Spleen (tissue), 11 donors: ENCODE results near the gene DNAJC4. TPM values are rescaled to one million over a fixed set of nuclear protein-coding genes. Genes with fewer than 3 reads are reported as not detected.

ENCODE experiments used
- DNase-seq: peaks from one replicate; pipeline ENCODE4 v3.0.0-alpha.2; 2020
- H3K27ac ChIP-seq, 8 donors: fragments of 200-600 bp; sonication (generic) in 7 of 8; 1 replicate in 4 of 8; 2 replicates in 4 of 8; pipeline versions ENCODE4 v1.5.0 to v1.8.0; 2016 to 2021; ENCODE audit warnings: inconsistent platforms in 4 of 8, mild to moderate bottlenecking in 4 of 8, moderate library complexity in 1 of 8
- H3K27me3 ChIP-seq, 7 donors: fragments of 200-600 bp; sonication (generic) in 6 of 7; replicated peaks in 1 of 7; 1 replicate in 4 of 7; 2 replicates in 3 of 7; pipeline versions ENCODE4 v1.5.0 to v1.8.0; 2016 to 2021; ENCODE audit warnings: inconsistent platforms in 3 of 7, mild to moderate bottlenecking in 1 of 7
- H3K36me3 ChIP-seq, 6 donors: fragments of 200-600 bp; sonication (generic) in 5 of 6; 1 replicate in 4 of 6; 2 replicates in 2 of 6; pipeline versions ENCODE4 v1.5.0 to v1.8.0; 2016 to 2021; ENCODE audit warnings: inconsistent platforms in 2 of 6
- H3K4me1 ChIP-seq, 6 donors: fragments of 200-600 bp; sonication (generic) in 5 of 6; 1 replicate in 3 of 6; 2 replicates in 3 of 6; pipeline versions ENCODE4 v1.5.0 to v1.8.0; 2016 to 2021; ENCODE audit warnings: inconsistent platforms in 3 of 6
- H3K4me3 ChIP-seq, 8 donors: fragments of 200-600 bp; sonication (generic) in 7 of 8; 1 replicate in 4 of 8; 2 replicates in 4 of 8; pipeline versions ENCODE4 v1.5.0 to v1.8.0; 2016 to 2021; ENCODE audit warnings: inconsistent platforms in 4 of 8, mild to moderate bottlenecking in 4 of 8, moderate library complexity in 2 of 8
- H3K9me3 ChIP-seq, 8 donors: fragments of 200-600 bp; sonication (generic) in 7 of 8; 1 replicate in 4 of 8; 2 replicates in 4 of 8; pipeline versions ENCODE4 v1.5.0 to v1.8.0; 2016 to 2021; ENCODE audit warnings: inconsistent platforms in 4 of 8
- CTCF ChIP-seq, 11 experiments: fragments of 200-600 bp in 7 of 11; fragments of 450-650 bp in 4 of 11; sonication (generic) in 4 of 11; IDR thresholded peaks in 8 of 11; conservative IDR thresholded peaks in 3 of 11; 1 replicate in 7 of 11; 2 replicates in 4 of 11; pipeline versions ENCODE4 v1.4.0 to v1.8.0; 2016 to 2021; ENCODE audit warnings: antibody characterized with exemption in 11 of 11, inconsistent platforms in 4 of 11, mild to moderate bottlenecking in 1 of 11
- POLR2A ChIP-seq, 3 donors: fragments of 450-650 bp; IDR thresholded peaks; one replicate each; pipeline ENCODE4 v1.5.1; 2017; ENCODE audit warnings: antibody characterized with exemption in 3 of 3, mild to moderate bottlenecking in 1 of 3
- POLR2AphosphoS5 ChIP-seq, 3 donors: sonication (generic); formaldehyde crosslinking; IDR thresholded peaks; one replicate each; pipeline ENCODE4 v1.5.1; 2017; ENCODE audit warnings: antibody characterized with exemption in 3 of 3
- WGBS, 5 donors: extraction: QIAGEN DNeasy Blood & Tissue Kit in 3 of 5; methylation state at CpG; one replicate each; pipeline versions ENCODE4 v1.1.5 to v1.1.7; 2013 to 2018; 5-methylcytosine and 5-hydroxymethylcytosine counted together
- intact Hi-C: fragments of 100-400 bp; cut with DNase I; formaldehyde crosslinking; loops from one replicate; pipeline ENCODE4 v1.15.0; 2023; ENCODE audit warnings: low total_unique reads
- polyA plus RNA-seq, 3 donors: library from polyadenylated mRNA; stranded (reverse); fragments of 200-250 nt; gene quantifications; one replicate each; pipeline ENCODE4 v1.2.1, GENCODE V29; 2013
- total RNA-seq, 7 donors: library from RNA; depleted of rRNA in 3 of 7; stranded (reverse); fragments of >200 nt in 3 of 7; fragmentation: NEBNext Ultra II Directional in 4 of 7; extraction: Animal tissue kit (Norgen Biotek cat#: 25700) in 4 of 7; gene quantifications; one replicate each; pipeline versions ENCODE4 v1.1.0 to v1.2.1, GENCODE V29; 2016 to 2021
- donor health status: healthy with polysubstance abuse.
- donor health status: DM: no; HTN: no; CAD: no; lungs with moderate emphysema.
- donor health status: DM: no; HTN: no; CAD: no.
- donor health status: Bipolar disorder and iron deficiency.
- donor health status: healthy.
- donor health status: DM: no; HTN: no; CAD: no.
- donor health status: DM: yes; HTN: yes; CAD: no.

DNAJC4 gene
- total and polyA plus RNA-seq, 10 donors = 28.0 to 113 (median 54.2) TPM

GRCh38 chr11:64232967-64233315 is 2.6 kb downstream of the DNAJC4 start:
- Histone ChIP-seq H3K27ac (peak overlapping the region in 1 of 8 donors; percentile 97), H3K27me3 (no peaks in the 10 kb centered on the region), H3K9me3 (no peaks in the 10 kb centered on the region), H3K4me3 (no peak overlapping the region), H3K36me3 (peaks cover 0 to 23% (median 7%) of the 10 kb centered on the region in 6 donors), H3K4me1 (peaks cover 40 to 91% (median 74%) of the 10 kb centered on the region in 6 donors)
- intact Hi-C loops = no loop called here
- 89 to 96% (median 93%) methylated on average over 8 of the region's 8 CpGs for WGBS, 5 donors
- no peak for TF ChIP-seq CTCF (IDR thresholded peaks at IDR 0.05 in 8 of 11, conservative IDR thresholded peaks at IDR 0.05 in 3 of 11)
- TF ChIP-seq POLR2A (IDR thresholded peaks at IDR 0.05) = no peak
- TF ChIP-seq POLR2AphosphoS5 (IDR thresholded peaks at IDR 0.05) = no peak
- DNase-seq = no peak

GRCh38 chr11:64233913-64234586 is 3.7 kb downstream of the DNAJC4 start, which contains the start of gene VEGFB:
TSS of gene VEGFB (plus strand) at chr11:64234584. CDS start at chr11:64234834, 250 bp downstream.
- Histone ChIP-seq H3K36me3 (peaks cover 0 to 33% (median 18%) of the 10 kb centered on the region in 6 donors), H3K4me1 (peaks cover 38 to 91% (median 74%) of the 10 kb centered on the region in 6 donors), H3K4me3 (peak within 1 kb of the TSS; percentile 67 to 96 (median 78)), H3K27ac (peak within 1 kb of the TSS; percentile 72 to 93 (median 86)), H3K9me3 (no peaks in the 10 kb centered on the region), H3K27me3 (no peaks in the 10 kb centered on the region)
- intact Hi-C loops = no loop called here
- peak; percentile 94 for DNase-seq
- no peak for TF ChIP-seq POLR2A (IDR thresholded peaks at IDR 0.05)
- TF ChIP-seq POLR2AphosphoS5 (IDR thresholded peaks at IDR 0.05) = peak; percentile 81 to 86 (median 81)
- 7 to 19% (median 12%) methylated on average over 19 to 60 of the region's 62 CpGs for WGBS, 5 donors

GRCh38 chr11:64234647-64235379 is 4.5 kb downstream of the DNAJC4 start:
- H3K4me1 ChIP-seq = peaks cover 32 to 91% (median 71%) of the 10 kb centered on the region in 6 donors
- peak overlapping the region; percentile 67 to 96 (median 78) for H3K4me3 ChIP-seq
- DNase-seq = peak; percentile 93
- intact Hi-C loops = no loop called here
- H3K27me3 ChIP-seq = no peaks in the 10 kb centered on the region
- TF ChIP-seq CTCF (IDR thresholded peaks at IDR 0.05 in 8 of 11, conservative IDR thresholded peaks at IDR 0.05 in 3 of 11) (peak in 3 of 11 experiments; percentile 9 to 21 (median 21)), POLR2AphosphoS5 (IDR thresholded peaks at IDR 0.05) (peak; percentile 66 to 78 (median 75)), POLR2A (IDR thresholded peaks at IDR 0.05) (peak in 1 of 3 donors; percentile 29)
- H3K9me3 ChIP-seq = no peaks in the 10 kb centered on the region
- H3K27ac ChIP-seq = peak overlapping the region; percentile 72 to 93 (median 86)
- 1 to 4% (median 2%) methylated on average over 10 to 80 of the region's 80 CpGs for WGBS, 5 donors
- peaks cover 0 to 33% (median 18%) of the 10 kb centered on the region in 6 donors for H3K36me3 ChIP-seq

GRCh38 chr11:64235437-64236161 is 5.3 kb downstream of the DNAJC4 start:
- Histone ChIP-seq H3K4me1 (peaks cover 34 to 94% (median 76%) of the 10 kb centered on the region in 6 donors), H3K4me3 (peak overlapping the region; percentile 67 to 96 (median 78)), H3K27ac (peak overlapping the region; percentile 72 to 93 (median 86)), H3K27me3 (no peaks in the 10 kb centered on the region), H3K9me3 (no peaks in the 10 kb centered on the region), H3K36me3 (peaks cover 0 to 33% (median 18%) of the 10 kb centered on the region in 6 donors)
- no peak for TF ChIP-seq POLR2AphosphoS5 (IDR thresholded peaks at IDR 0.05)
- TF ChIP-seq POLR2A (IDR thresholded peaks at IDR 0.05) = no peak
- no peak for TF ChIP-seq CTCF (IDR thresholded peaks at IDR 0.05 in 8 of 11, conservative IDR thresholded peaks at IDR 0.05 in 3 of 11)
- intact Hi-C loops = no loop called here
- peak; percentile 81 for DNase-seq
- 85 to 92% (median 88%) methylated on average over 4 to 12 of the region's 12 CpGs for WGBS, 5 donors
